Germinal center (tissue), 1 donor: ENCODE results near the gene DPP4.

Experiments used
- DNase-seq: peaks from one replicate; pipeline ENCODE4 v3.0.0; 2012; ENCODE audit warnings: mixed read lengths, low spot score

The DPP4 gene

DNA sequence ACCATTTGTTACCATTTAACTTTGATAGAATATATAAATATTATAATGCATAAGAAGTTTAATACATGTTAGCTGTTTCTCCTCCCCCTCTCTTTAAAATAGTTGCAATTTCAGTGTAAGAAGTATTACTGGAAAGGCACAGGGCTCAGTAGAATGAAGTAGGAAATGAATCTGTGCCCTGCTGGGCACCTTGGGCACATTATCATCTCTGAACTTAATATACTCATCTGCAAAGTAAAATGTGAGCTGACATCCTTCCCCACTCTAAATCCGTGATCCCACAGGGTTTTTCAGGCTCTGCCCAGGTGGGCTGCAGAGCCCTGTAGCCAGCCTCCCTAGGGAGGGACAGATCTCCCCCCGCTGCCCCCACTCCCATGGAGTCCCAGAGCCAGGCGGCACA, 56.8 kb downstream of the DPP4 start:
- no peak for DNase-seq

DNA sequence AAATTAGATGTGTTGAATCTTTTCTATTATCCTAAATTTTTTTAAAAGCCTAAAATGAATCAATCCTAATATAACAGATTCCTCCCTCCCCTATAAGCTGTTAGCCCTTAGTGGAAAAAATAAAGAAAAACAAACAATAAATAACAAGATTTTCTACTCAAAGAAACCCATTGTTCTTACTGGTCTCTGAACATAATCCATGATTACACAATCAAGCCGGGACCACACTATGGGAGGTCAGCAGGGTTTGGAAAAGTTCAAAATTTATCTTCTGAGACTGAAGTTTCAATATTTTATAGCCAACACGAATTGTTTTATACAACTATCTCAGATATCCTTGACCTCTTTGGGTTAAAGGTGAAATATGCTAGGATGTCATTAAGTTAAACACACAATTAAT, 57.9 kb downstream of the DPP4 start:
- no peak for DNase-seq

DNA sequence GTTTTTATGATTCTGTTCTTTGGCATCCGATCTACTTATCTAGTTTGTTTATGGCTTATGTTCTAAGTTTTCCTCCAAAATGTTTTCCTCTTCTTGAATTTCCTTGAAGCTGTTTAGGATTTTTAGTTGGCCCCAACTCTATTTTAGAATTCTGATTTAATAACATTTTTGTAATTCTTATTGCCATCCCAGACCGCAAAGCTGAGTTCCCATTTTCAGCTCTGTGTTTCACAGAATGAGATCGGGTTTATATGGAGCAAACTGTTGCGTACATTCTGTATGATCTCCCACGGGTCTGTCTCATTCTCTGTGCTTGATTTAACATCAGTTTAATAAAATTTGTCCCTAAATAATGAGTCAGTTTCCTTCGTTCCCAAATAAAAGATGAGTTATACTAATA, 59.3 kb downstream of the DPP4 start:
- DNase-seq, result no peak

DNA sequence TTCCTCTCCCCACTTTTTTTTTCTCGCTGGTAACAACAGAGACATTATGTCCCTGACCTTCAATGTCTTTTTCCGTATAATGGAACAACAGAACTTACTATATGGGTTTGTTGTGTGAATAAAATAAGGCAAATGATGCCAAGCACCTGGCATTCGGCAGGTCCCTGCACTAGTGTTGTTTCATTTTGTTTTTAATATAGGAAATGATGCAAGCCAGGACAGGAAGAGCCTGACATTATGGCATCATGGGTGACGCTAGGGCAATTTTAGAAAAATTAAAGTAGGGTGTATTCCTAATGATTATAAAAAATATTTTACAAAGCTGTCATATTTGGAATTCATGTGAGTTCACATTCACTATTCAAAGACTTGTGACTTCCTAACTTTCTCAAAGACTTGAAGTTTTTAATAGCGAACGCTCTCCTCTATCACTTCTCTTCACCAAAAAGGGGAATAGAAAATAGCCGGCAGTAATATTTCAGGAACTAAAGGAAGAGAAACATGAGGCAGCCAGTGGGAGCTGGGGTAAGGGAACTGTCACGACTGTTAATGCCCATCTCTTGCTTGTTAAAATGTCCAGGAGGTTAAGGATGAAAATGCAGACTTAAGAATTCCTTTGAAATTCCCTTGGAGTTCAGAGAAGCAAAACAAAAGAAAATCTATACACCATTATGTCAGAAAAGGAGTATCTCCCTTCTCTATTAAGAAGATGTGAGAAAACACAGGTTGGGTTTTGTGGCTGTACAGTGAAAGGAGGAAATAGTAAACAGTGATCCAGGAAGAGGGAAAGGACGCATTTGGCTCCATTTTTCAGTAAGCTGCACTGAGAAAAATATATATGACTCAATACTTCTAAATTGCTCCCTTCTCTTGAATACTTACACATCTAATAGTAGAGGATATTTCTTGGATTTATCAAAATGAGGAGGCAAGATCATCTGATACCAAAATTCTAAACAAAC, 60.2 kb downstream of the DPP4 start:
- DNase-seq, result no peak

DNA sequence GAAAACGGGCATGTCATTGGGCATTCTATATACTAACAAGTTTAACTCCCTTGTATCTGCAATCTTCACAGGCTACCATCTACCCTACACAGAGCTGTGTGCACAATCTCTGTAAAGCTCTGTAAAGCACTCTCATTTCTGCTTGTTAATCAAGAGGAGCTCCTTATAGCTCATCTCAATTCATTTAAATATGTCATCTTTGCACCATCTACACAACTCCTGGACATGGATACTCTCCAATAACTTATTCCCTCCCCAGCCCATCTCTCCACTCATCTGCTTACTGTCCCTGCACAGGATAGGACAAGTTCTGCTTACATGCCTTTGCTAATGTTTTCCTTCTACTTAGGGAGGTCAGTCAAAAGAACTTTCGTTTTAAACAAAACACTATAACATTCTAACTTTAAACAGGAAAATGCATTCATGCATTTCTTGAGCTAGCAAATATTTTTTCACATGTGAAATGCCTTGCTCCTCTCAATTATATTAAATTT, 61.4 kb downstream of the DPP4 start:
- DNase-seq, result no peak

DNA sequence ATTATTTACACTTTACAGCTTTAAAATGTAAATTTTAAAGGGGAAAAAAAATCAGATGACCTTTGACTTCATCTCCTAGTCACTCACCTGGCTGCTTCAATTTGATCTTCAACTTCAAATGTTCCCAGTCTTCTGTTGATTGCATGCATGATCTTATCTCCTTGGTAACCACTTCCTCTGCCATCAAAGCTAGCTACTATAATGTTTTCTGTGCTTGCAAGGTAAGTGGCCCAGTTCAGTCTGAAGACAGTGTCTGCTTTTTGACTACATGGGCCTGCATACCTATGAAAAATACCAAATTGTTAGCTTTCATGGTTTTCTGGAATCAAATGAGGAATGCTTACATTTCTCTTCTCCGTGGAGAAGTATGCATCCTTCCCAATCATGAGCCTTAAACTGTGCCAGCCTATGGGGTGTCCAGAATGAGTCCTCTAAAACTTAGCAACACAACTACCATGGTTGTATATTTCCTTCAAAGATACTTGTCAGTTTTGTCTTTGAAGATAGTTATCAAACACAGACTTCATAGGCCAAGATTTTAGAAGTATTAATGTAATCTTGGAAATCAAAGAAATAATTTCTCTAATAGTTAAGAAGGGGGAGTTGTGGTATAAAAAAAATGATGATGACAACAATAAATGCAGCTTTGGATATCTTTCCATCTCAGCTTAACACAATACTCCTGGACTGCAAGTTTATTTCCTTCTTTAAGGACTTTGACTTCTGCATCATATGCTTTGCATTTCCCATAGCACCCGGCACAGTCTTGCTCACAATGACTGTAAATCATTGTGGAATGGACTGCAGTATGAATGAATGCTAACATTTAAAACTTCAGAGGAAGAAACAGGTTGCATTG, 62.1 kb downstream of the DPP4 start:
- DNase-seq, result no peak

DNA sequence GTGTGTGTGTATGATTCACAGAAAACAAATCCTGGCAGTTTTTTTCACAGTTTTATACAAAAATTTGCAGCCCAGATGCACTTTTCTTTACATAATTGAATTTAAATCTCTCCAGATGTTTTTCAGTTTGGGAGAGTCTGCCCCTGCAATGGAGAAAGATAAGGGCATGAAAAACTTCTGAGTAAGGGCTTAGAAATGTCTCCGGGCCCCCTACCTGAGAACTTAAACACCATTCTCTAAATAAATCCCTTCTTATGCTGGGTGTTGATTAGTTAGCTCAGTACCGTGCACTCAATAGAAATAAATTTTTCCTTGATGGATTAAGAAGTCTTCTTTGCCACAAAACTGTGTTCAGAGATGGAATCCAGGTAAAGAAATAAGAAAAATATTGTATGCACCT, 64.5 kb downstream of the DPP4 start:
- no peak for DNase-seq

DNA sequence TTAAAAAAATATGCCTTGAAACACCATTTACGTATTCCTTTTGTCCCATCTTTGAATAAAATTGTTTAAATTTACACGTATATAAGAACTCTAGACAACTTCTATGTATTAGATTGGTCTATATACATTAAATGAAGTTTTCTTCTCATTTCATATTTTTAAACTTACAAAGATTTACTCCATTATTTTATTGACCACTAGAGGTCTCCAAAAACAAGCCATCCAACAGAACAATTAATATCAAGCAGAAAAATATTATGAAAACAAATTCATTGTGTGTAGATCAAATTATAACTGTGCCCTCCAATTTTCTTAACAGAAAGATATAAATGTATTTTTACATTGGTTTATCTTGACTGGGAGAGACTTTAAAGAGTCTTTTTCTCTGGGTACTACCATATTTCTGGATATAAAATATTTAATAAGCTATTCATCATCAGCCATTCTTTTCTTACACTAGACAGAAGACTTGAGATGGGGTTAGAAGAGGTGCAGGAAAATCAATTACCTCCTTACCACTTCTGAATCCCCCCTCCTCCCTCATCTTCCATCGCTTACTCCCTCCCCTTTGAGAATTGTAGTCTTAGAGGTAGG, 66.5 kb downstream of the DPP4 start:
- no peak for DNase-seq

DNA sequence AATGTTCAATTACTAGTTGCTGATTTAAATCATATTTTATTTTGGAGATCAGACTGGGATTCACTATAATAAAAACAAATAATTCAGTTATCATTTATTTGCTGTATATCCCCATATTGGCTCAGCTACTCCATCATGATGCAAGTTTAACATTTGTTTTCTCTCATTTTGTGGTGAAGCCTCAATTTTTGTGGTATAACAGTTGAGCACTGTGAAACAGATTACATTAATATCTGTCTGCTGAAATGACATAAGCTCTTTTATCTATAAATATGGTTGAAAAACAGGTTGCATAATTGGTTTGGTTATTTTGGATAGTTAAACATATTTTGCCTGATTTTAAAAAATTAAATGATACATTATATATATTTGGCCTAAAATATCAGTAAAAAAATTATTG, 67.7 kb downstream of the DPP4 start:
- DNase-seq, result no peak

DNA sequence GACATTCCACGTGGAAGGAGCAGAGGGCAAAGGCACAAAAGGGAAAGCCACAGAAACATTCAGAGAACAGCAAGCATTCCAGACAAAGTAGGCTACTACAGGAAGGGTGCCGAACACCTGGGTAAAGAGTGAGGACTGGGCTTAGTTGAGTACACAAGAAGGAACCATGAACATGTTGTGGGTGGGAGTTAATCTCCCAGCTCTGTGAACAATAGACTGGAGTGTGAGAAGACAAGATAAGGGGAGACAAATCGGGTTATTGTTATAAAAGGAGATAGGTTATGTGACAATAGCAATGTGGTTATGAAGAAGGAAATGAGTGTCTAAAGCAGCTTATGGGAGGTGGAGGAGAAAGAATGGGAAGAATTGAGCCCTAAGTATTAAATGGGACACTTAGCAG, 70.0 kb downstream of the DPP4 start:
- DNase-seq, result no peak

DNA sequence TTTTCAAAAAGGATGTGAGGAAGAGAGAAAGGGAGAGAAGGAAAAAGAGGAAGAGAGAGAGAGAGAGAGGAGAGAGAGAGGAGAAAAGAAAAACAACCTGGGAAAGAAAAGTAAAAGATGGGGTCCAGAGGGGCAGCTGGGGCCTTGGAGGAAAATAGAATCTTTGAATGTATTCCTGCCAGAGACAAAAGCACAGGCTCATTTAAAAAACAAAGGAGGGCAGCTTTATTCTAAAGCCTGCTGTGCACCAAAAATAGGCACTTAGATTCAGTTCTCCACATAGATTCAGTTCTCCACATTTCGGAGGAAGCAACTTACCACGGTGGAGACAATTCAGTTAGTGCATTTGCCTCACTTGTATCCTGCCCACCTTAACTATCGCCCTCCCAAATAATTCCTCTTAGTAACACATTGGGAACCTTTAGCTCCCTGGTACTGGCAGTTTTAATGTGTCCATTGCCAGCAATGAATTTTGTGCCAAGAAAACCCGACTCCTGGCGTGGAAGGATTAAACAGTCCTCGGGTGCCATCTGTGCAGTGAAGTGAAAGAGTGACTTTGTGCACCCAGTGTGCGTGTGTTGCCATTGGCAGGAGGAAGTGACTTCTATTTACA, 71.3 kb downstream of the DPP4 start:
- no peak for DNase-seq

DNA sequence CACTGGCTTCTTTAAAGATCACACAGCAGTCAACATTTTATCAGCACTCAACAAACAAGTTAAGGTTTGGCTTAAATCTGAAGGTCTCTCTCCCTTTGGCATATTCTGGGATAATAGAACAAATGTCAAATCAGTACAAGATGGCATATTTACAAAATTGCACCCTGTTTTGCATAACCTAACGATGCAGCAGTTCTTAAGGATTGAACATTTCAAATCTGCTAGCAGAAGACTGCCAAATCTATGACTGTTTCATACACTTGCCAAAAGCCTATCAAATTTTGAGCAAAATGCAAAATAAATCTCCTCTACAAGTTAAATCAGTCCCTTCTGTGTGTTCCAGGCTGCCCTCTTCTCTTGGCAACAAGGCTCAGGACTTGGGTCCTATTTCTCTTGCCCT, 73.6 kb downstream of the DPP4 start:
- no peak for DNase-seq

DNA sequence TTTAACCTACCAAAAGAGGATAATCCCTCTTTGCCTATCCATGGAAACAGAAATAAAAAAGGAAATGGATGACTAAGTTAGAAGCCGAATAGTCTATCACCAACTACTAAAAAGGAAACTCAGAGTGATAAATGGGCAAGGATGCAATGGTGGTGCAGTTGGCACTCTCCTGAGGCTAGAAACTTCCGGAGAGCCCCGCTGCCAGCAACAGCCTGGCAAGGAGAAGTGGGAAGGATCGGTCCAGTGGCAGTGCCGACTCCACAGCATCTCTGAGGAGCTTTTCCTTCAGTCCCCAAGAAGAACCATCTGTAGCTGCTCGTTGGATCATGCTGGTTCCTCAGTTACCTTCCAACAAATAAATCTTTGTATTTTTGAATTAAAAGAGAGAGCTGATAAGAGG, 74.7 kb downstream of the DPP4 start:
- no peak for DNase-seq

DNA sequence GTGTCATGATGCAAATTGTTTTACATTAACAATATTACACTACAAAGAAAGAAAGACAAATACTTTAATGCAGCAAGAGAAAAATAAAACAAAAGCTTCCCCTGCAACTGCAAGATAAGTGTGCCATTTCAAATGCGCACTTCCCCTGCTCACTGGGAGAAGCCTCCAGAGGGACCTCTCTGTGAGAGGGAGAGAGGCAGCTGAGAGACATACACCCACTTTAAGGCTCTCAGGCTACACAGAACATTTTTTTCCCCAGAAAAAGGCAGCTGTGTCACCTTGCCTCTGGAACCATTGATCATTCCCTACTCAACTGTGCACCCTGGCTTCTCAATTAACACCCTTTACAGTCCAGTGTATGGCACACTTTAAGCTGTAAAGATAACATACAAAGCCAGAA, 75.2 kb downstream of the DPP4 start:
- no peak for DNase-seq

DNA sequence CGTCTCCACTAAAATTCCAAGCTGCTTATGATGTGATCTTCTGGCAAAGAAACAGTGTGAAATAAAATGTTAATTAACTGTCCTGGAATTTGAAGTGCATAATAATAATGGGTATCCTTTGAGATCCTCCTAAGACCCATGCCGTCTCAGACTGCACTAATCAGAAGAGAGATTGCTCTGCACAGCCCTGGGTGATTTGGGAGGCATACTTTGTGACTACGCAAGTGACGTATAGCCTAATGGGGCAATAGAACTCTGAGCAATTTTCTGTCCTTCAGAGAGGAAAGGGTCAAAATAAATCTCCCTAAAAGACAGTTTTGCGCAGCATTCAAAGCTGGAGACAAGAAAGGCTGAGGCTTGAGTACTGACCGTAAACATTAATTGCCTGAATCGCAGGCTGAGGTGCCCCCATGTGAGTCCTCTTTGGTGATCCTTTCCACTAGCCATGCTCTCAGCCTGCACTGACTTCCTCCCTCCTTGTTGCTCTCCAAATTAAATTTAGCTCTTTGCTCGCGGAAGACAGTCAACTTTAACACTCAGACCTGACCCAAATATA, 76.0 kb downstream of the DPP4 start:
- DNase-seq, result no peak

DNA sequence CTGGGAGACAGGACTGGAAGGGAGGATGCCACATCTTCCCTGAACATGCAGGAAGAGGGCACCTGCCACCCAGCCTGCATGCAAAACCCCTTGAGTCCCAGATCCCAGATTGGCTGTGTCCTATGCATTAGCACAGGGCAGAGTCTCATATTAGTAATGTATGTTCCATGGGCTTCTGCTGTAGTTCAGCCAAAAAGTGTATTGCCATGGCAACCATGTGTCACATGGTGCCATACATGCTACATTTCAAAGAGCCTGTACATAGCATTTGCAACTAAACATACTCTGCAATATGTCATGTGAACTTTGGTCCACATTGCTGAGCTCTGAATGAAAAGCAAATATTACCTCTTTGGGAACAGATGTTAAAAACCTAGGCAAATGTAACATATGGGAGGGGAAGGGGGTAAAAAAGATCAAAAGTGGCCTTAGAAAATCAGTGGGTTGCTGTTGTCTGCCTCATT, 78.4 kb downstream of the DPP4 start:
- DNase-seq, result no peak

DNA sequence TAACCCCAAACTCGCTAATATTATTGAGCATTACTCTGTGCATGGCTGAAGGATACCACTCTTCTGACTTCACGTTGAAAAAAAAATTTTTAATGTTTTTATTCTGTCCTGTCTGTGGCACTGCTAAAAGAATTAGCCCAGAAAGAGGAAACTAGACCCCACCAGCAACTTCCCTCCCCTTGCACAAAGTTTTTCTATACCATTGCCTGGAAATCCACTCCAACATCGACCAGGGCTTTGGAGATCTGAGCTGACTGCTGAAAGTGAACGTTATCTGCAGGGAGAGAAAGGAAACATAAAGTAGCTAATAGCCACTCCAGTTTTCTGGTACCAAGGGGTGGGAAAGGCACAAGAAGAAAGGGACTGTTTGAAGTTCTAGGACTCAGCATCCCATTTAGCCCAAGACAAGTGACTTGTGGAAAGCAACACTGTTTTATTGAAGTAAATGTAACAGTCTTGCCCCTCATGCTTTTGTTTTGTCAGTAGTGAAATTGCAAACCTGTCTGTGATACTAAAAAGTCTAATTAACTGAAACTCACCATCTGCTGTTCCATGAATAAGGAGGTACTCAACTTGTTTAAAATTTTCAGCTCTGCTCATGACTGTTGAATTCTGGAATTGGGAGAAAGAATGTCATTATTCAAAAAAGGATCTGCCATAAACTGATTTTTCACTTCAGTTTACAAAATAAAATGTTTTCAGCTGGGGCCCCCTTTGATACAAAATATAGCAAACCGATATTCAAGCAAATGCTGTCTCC, 79.1 kb downstream of the DPP4 start:
- no peak for DNase-seq

DNA sequence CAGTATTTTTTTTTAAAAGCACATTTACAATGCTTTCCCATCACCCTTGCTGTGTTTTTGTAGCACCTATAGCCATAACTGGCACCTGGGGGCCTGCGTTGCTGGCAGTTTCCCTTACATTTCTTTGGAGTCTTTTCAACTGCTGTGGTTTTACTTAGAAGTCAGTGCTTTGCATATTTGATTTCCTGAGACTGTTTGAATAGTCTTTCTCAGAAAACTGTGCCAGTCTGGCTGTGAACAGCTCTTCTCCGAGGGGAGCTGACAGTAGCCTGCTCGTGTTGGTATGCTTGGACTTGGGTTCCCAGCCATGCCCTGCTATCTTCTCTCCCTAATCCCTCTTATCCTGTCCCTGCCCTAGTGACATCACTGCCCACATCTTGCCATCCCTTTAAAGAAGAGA, 81.5 kb downstream of the DPP4 start:
- DNase-seq, result no peak

DNA sequence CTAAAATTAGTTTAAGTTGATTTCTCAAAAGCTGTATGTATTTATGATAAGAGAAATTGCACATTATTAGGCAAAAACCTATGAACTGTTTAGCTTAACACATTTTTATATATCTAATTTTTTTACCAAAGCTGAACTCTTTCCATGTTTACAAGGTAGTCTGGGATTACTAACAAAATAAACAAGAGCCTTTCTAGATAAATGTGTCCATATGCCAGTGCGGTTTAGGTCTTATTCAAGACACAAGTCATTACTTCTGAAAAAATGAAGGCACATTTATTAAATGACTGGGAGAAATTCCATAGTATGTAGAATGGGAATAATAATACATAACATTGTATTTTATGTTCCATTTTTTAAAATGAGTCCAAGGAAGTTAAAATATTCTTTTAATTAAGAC, 82.0 kb downstream of the DPP4 start:
- no peak for DNase-seq

DNA sequence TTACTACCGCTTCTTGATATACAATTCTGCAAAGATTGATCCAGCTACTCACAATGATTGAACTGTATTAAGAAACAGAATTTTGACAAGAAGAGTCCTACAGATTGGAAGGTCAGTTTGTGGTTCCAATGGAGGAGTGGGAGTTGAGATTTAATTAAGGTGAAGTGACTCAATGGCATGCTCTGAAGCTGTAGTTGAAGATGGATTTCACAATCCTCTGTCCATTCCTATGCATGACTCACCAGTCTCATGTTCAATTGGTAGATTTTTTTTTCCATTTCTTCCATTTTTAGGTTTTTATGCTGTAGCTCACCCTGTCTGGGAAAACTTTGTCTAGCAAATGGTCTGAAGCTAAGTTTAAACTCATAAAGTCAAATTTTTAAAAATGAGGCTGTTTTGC, 83.3 kb downstream of the DPP4 start:
- DNase-seq, result no peak

DNA sequence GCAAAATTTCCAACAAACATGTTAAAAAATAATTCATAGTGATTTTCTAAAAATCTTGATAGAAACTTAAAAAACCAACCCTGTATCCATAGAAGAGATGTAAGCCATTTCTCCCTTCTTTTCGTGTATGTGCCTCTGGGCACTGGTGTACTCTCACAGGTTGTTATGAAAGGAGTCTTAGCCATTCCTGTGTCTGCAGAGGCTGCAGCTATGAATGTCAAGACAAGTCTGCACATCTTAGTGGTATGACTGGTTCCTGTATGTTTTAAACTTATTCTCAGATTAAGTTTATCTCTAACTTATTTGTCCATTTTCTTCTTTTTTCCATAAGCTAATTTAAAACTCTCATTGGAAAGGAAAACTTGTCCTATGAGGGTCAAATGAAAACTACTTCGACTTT, 84.0 kb downstream of the DPP4 start:
- no peak for DNase-seq
